ENCODE results near the gene ARL10. TPM values are rescaled to one million over a fixed set of nuclear protein-coding genes. Genes with fewer than 3 reads are reported as not detected.

ARL10 gene
- total RNA-seq, 1 donor from 2014 or later = 9.1 TPM

- Histone ChIP-seq H3K36me3 (no peaks in the 10 kb centered on the region), H3K9me3 (ENCODE audit: low read depth) (no peaks in the 10 kb centered on the region), H3K4me1 (peaks cover 7% of the 10 kb centered on the region), H3K9ac (no peak overlapping the region), H3K4me2 (no peak overlapping the region), H3K27ac (no peak overlapping the region), H2AFZ (replicated peaks) (no peak overlapping the region), H4K20me1 (ENCODE audit: low read depth) (peaks cover 8% of the 10 kb centered on the region), H3K4me3 (no peak overlapping the region), H3K79me2 (ENCODE audit: low read depth) (peaks cover 32% of the 10 kb centered on the region), H3F3A (ENCODE audit: low read depth) (peaks cover 4% of the 10 kb centered on the region), H3K27me3 (no peaks in the 10 kb centered on the region)
- no peak overlapping the region for H3K4me3 Mint-ChIP-seq
- peaks cover 9% of the 10 kb centered on the region for H3K27me3 Mint-ChIP-seq (ENCODE audit: insufficient read depth, low read depth)
- peaks cover 17% of the 10 kb centered on the region for H3K4me1 Mint-ChIP-seq
- TF ChIP-seq EZH2phosphoT487 (IDR thresholded peaks at IDR 0.05) = no peak
- no peak for TF ChIP-seq CTCF (IDR thresholded peaks at IDR 0.05)
- DNase-seq (ENCODE audit: low spot score) = no peak
- H3K27ac Mint-ChIP-seq = no peak overlapping the region
- H3K9me3 Mint-ChIP-seq = no peaks in the 10 kb centered on the region
- H3K36me3 Mint-ChIP-seq = peaks cover 2% of the 10 kb centered on the region
These were observed 19.2 kb downstream of the ARL10 start for GRCh38 chr5:176384366-176384930.

DNA sequence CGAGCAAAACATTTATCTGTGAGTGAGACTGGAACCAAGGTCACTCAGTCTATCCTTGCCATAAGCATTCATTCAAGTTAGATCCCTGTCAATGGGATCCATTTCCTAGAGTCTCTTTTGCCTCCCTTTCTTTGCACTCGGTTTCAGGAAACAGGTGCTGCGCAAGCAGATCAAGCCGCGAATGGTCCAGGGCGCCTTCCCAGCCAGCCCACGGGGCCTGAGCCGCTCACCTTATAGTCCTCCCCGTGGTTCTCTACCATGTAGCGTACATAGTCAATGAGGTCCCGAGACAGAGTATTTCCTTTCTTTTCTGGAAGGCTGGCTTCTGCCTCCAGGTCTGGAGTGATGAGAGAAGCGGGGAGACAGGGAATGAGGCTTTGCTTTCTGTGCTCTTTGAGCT is 19.7 kb downstream of the ARL10 start:
- Histone ChIP-seq H3K4me2 (no peak overlapping the region), H3K4me1 (peaks cover 11% of the 10 kb centered on the region), H3K36me3 (no peaks in the 10 kb centered on the region), H4K20me1 (ENCODE audit: low read depth) (peaks cover 8% of the 10 kb centered on the region), H3F3A (ENCODE audit: low read depth) (peaks cover 7% of the 10 kb centered on the region), H3K27me3 (no peaks in the 10 kb centered on the region), H2AFZ (replicated peaks) (no peak overlapping the region), H3K27ac (no peak overlapping the region), H3K9me3 (ENCODE audit: low read depth) (no peaks in the 10 kb centered on the region), H3K4me3 (no peak overlapping the region), H3K9ac (no peak overlapping the region), H3K79me2 (ENCODE audit: low read depth) (peaks cover 37% of the 10 kb centered on the region)
- Mint-ChIP-seq H3K9me3 (no peaks in the 10 kb centered on the region), H3K36me3 (peaks cover 3% of the 10 kb centered on the region), H3K27me3 (ENCODE audit: insufficient read depth, low read depth) (peaks cover 11% of the 10 kb centered on the region), H3K4me1 (peaks cover 20% of the 10 kb centered on the region), H3K27ac (no peak overlapping the region), H3K4me3 (no peak overlapping the region)
- no peak for DNase-seq (ENCODE audit: low spot score)
- TF ChIP-seq CTCF (IDR thresholded peaks at IDR 0.05) (no peak), EZH2phosphoT487 (IDR thresholded peaks at IDR 0.05) (no peak)

GRCh38 chr5:176386491-176386890 is 21.2 kb downstream of the ARL10 start:
- Mint-ChIP-seq H3K4me1 (peaks cover 20% of the 10 kb centered on the region), H3K27me3 (ENCODE audit: insufficient read depth, low read depth) (peaks cover 11% of the 10 kb centered on the region), H3K4me3 (peak overlapping the region; percentile 98), H3K36me3 (peaks cover 3% of the 10 kb centered on the region), H3K27ac (no peak overlapping the region), H3K9me3 (no peaks in the 10 kb centered on the region)
- Histone ChIP-seq H4K20me1 (ENCODE audit: low read depth) (peaks cover 8% of the 10 kb centered on the region), H3K4me1 (peaks cover 11% of the 10 kb centered on the region), H3K79me2 (ENCODE audit: low read depth) (peaks cover 45% of the 10 kb centered on the region), H3K4me3 (no peak overlapping the region), H2AFZ (replicated peaks) (no peak overlapping the region), H3K36me3 (no peaks in the 10 kb centered on the region), H3F3A (ENCODE audit: low read depth) (peaks cover 7% of the 10 kb centered on the region), H3K9ac (no peak overlapping the region), H3K27ac (no peak overlapping the region), H3K9me3 (ENCODE audit: low read depth) (no peaks in the 10 kb centered on the region), H3K4me2 (peak overlapping the region; percentile 87), H3K27me3 (no peaks in the 10 kb centered on the region)
- TF ChIP-seq EZH2 (IDR thresholded peaks at IDR 0.05) = no peak
- no peak for TF ChIP-seq EZH2phosphoT487 (IDR thresholded peaks at IDR 0.05)
- TF ChIP-seq CTCF (IDR thresholded peaks at IDR 0.05) = no peak
- no peak for DNase-seq (ENCODE audit: low spot score)

All from neural progenitor cell (in vitro differentiated cells).